HG02852 (cell line): ENCODE measurements around the gene MIER2.
"Not testable (repeated sequence)": the region's sequence is repeated elsewhere in the genome, so short reads cannot be mapped to it uniquely, and the experiment has no call there.

Source experiments
- ATAC-seq: cut with Tn5 transposase; IDR thresholded peaks from one replicate; pipeline ENCODE4 v1.9.1; 2021; ENCODE audit warnings: mild to moderate bottlenecking, moderate library complexity; ENCODE audit not compliant: unreplicated experiment

MIER2 gene

DNA sequence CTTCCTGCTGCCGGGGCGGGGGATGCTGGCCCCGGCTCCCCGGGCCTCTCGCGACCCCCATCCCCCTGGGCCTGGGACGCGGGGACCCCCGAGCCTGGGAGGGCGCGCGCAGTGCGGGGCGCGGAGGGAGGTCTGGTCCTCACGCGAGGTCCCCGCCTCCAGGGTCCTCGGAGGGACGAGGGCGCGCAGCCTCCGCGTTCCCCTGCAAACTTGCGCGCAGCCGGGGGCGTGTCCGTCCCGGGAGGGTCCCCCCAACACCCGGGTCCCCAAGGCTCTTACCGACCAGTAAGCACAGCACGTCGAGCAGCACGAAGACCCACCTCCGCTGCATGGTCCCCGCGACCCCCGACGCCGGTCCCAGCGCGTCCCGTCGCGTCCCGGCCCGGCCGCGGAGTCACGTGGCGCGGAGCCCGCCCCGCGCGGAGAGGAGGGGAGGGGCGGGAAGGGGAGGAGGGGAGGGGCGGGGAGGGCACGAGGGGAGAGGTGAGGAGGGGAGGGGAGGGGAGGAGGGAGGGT is 53.5 kb downstream of the MIER2 start, which contains the start of gene PLPP2:
Gene PLPP2, minus strand, starts transcription at position 398 of the 516 bp plus-strand sequence. Its CDS starts 67 bp downstream, at position 331.
- no peak for ATAC-seq

DNA sequence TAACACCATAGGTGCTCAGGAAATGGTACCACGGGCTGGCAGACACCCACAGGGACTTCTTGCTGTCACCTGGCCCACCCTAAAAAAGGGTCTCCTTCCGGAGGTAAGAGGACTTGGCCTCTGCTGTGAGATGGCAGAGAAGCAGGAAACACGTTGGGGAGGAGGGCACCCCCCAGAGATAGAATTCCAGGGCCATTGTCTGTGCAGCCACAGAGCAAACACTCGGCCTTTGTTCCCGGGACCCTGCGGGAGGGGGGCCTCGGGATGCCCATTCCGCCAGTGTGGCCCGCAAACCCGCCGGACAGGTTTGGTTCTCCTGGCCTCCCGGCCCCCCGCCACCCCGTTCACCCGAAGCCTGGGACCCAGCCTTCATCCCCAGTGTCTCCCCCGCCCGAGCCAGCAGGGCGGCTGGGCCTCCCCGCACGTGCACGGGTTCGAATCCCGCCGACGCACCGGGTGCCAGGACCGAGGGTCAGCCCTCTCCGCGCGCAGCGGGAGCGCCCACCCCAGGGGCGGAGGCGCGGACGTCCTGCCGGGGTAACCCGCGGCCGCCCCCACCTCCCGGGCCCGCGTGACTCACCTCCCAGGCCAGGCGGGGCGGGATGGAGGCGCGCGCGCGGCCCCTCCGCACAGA is 54.1 kb downstream of the MIER2 start:
- ATAC-seq: no peak

DNA sequence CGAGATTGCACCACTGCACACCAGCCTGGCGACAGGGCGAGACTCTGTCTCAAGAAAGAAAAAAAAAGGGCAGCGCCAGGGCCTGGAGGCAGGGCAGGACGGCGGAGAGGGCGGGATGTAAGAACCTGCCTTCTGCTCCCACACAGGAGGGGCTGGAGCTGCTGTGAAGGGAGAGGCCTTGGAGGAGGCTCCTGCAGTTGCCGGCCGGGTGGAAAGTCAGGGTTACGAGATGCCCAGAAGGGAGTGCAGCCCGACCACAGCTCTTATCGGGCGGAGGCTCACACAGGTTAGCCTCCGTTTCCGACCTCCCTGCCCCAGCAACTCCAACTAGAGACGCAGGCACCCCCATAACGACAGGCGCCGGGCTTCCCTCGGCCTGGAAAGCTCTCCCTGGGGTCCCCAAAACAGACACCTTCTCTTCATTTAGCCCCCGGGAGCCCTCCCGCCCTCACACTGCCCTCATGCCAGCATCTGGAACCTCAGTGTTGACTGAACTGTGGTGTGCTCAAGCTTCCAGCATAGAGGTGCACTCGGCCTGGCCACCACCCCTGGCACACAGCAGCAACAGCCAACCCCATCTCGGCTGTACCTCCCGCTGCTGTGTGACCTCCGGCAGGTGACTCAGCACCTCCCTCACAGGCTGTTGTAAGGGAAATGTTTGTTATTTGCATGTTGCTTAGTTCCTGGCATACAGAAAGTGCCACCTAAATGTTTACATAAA is 54.8 kb downstream of the MIER2 start:
- no peak for ATAC-seq

DNA sequence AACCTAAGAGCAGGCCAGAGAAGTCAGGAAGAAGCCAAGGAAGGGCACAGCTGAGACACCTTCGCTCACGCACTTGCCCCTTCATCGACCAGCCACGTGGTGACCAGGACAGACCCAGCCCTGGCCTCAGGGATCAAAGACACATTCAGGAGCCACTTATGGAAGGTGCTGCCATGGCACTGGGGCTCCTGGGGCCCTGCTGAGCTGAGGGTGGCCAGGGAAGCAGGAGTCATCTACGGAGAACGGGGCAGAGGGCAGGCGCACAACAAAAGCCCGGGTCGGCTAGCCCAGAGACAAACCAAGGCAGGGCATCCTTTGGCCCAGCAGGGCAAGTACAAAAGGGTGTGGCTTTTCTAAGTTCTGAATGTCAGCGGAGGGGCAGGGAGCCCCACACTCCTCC is 55.7 kb downstream of the MIER2 start:
- no peak for ATAC-seq

DNA sequence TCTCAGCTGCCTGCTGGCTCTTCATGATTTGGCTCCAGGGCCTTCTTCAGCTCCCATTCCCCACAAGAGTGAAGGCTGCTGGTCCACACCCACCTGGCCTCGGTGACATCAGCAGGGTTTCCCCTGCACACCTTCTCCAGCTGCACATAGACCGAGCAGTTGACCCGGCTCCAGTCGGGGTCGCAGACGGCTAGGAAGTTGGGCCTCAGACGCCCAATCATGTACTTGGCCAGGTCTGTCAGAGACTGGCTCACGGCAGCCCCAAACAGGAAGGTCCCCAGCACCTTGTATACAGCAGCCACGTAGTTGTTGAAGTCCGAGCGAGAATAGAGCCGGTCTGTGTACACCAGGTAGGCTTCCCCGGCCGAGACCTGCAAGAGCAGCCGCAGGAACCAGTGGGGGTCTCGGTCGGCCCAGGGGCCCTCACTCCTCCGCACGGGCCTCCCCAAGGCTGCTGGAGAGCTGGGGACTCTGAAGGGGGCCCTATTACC is 57.2 kb downstream of the MIER2 start:
- ATAC-seq: no peak

DNA sequence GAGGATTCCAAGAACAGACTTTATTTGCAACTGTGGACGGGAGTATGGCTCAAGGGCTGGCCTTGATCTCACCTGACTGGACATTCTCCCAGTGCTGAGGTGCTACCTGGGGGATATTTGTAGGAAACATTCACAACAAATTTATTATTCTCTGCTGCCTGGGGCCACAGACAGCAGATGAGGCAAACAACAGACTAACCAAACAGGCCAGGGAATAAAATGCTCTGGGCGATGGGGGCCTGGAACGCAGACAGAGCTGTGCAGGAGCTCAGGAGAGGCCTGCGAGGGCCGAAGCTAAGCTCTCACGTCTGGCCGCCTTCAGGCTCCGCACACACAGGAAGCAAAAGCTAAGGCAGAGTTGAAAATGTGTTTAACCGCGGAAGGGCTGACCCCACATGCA is 61.2 kb downstream of the MIER2 start:
- ATAC-seq: no peak

DNA sequence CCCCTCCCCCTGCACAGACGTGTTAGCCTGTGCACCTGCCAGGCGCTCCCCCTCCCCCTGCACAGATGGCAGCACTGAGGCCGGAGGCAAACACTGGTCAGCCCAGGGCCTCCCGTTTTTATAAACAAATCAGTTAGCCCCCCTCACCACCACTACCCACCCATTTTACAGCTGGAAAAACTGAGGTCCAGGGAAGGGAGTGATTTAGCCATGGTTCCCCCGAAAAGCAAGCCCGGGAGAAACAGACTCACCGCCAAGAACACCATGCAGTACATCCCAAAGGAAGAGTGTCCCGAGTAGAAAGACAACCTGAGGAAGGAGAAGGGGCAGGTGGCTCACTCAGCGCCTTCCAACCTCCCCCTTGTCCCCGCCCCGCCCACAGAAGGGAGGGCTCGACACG is 62.1 kb downstream of the MIER2 start:
- no peak for ATAC-seq

DNA sequence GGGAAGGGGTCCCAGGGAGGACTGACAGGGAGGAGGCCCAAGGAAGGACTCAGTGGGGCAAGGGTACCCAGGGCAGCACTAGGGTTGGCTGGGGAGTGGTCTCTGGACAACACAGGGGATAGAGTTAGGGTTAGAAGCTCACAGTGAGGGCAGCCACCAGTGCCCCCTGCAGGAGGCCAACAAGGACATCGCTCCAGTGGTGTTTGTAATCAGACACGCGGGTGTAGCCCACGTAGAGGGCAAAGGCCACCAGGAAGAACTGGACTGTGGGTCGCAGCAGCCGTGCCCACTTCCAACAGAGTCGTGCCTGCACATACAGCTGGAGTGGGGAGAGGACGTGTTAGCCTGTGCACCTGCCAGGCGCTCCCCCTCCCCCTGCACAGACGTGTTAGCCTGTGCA is 62.6 kb downstream of the MIER2 start:
- ATAC-seq: no peak

DNA sequence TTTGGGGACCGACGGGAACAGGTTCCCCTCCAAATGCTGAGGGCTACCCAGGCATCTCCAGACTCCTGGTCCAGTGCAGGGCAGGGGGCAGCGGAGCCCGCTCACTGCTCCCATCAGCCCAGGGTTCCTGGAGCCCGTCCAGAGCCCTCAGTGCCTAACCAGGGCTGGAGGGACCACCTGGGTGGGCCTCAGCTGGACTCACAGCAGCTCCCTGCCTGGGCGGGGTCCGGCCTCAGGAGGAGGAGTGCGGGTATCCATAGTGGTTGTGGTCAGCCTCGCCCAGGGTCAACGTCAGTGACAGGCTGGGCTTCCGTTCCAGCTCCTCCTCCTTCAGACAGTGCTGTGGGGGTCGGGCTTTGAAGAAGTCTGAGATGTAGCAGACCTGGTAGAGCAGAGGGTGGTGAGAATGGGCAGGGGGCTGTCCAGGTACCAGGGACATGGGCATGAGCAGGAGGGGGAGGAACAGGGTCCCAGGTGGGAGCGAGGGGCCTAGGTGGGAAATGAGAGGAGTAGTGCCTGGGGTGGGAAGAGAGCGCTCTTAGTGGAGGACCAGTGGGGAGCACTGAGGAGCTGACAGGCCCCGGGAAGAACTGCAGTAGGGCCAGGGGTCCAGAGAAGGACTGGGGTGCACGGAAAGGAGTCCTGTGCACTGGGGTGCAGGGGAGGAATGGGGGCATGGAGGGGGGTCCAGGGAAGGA is 63.3 kb downstream of the MIER2 start:
- no peak for ATAC-seq

DNA sequence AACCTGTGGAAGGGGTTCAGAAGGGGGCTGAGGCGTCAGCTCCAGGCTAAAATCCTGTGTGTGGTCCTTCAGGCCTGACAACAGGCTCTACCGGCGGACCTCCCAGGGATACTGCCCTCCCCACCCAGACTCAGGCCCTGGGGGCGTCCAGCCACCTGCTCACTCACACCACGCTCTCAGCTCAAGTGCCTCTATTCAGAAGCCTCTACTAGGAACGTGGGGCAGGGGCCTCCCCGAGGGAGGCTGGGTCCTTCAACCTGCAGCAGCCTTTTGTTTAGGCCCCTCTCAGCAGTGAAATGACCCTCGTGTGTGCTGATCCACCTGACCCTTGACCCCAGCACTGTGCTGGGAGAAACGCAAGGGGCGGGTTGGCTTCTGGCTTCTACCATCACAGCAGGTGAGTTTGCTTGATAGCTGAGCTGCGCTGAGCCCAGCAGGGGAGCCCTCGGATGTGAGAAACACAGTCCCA is 64.0 kb downstream of the MIER2 start:
- no peak for ATAC-seq

DNA sequence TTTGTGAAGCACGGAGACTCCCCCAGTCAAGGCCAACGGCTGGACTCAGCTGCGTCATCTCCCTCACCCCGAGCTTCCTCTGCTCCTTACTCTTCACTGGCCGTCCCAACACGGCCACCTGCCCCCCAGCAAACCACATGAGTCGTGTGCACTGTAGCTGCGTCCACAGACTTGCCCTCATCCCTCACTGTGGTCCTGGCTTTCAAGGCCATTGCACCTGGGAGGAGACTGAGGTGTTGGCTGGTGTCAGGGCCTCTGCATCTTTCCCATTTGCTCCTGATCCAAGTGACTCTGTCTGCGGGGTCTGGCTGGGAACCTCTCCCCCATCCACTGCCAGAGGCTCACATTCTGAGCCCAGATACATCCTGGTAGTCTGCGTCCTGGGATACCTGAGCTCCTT is 64.9 kb downstream of the MIER2 start:
- no peak for ATAC-seq

DNA sequence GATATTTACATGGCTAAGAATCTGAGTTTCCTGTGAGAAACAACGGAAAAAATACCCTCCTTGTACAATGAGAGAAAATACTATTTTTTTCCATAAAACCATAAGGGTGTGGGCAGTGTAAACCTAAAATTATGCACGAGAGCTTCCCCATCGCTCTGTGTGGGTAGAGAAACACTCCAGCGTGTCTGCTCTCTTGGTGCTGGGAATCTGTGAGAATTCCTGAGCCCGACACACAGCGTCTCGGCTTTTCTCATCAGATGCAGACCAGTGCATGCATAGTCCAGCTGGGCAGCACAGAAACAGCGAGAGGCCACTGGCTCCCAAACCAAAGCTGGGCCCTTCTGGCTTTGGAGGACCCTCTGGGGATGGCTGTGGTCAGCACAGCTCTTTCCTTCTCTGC is 65.4 kb downstream of the MIER2 start:
- no peak for ATAC-seq

DNA sequence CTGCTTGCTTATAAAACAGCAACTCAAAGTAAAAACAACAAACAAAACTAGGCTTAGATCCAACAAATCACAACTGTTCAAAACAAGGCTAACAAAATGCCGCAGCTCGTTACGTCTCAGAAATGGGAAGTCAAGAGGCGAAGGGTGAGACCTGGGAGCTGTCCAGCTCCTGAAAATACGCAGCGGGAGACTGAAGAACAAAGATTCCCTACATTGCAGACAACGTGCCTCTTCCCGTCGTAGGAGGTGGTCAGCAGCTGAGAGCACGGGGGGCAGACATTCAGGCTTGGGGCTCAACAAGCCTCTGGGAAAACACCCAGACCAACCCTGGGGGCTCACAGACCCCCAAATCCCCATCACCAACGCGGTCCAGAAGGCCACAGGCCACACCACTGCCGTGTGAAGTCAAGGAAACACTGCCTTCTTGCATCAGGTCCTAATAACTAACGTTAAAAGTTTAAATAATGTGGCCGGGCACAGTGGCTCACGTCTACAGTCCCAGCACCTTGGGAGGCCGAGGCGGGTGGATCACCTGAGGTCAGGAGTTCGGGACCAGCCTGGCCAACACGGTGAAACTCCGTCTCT is 66.9 kb downstream of the MIER2 start:
- ATAC-seq: no peak

DNA sequence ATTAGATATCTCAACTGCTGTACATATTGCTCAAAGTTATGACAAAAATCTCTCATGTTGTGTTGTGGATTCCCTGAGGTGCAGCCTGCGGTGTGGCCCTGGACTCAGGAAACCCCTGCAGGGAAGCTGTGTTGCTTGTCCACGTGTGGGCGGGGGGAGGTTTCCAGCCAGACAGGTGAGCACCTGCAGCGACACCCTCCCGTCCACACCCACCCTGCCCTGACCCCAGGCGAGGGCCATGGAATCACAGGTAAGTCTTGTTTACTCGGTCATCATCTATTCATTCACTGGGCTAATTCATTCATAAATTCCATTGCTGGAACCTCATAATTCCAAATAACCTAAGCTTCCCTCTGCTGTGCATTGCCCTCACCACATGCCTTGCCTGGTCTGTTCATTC is 67.5 kb downstream of the MIER2 start:
- no peak for ATAC-seq

DNA sequence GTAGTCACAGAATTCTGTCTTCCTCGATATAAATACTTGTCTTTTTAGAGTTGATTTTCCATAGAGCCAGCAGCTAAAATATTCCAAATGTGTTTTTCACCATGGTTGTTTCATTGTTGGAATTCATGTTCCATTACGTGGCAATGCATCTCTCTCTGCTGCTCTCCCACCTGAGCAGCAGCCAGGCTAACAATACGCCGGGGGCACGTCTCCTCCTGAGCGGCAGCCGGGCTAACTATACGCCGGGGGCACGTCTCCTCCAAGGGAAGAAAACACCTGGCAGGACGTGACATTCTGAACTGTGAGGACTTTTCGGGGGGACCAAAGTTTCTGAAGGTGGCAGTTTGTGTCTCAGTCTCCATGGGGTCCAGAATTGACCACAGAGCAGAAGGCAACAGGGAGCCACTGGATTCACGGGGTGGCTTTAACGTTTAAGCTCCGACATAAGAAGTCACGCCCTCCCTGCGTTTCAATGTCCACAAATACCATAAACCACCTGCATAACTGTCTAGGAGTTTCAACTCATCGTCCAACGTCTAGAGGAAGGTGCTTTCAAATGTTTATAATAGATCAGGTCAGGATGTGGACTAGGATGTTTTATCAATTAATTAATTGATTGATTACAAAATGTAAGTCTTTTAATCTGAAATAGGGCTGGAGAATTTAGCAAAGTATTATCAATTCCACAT is 68.5 kb downstream of the MIER2 start:
- ATAC-seq: no peak

DNA sequence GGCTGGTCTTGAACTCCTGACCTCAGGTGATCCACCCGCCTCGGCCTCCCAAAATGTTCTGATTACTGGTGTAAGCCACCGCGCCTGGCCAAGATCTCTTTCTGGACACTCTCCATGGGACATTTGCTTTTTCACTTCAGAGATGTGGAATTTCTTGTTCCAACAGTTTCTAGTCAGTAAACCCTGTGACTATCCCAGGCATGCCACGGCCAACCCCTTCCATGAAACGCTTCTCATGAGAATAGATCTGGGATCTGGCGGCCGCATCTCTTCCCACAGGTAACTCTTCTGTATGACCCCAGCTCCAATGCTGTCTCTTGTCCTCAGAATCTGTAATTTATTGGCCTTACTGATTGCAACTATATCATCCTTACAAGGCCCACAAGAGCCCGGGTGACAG is 69.6 kb downstream of the MIER2 start:
- no peak for ATAC-seq

DNA sequence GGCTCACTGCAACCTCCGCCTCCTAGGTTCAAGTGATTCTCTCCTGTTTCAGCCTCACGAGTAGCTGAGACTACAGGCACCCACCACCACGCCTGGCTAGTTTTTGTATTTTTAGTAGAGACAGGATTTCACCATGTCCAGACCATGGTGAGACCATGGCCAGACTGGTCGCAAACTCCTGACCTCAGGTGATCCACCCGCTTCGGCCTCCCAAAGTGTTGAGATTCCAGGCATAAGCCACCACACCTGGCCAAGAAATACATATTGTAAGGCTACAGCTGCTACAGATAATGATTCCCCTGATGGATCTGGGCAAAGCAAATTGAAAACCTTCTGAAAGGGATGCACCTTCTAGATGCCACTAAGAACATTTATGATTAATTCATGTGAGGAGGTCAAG is 71.2 kb downstream of the MIER2 start:
- no peak for ATAC-seq

DNA sequence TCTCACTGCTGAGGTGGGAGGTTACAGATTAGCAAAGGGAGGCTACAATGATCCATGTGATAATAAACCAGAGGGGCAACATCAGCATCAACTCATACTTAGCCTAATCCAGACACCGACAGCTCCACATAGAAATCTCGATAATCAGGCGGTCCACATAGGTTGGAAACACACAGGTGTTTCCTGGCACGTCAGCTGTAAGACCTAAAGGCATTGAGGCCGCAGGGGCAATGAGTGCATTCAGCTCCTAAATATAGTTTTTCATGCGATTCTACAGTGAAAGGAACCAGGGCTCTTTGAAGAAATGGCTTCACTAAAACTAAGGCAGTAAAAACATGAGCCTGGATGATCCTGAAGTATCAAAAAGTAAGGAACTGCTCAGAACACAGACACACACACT is 72.7 kb downstream of the MIER2 start:
- ATAC-seq: no peak

DNA sequence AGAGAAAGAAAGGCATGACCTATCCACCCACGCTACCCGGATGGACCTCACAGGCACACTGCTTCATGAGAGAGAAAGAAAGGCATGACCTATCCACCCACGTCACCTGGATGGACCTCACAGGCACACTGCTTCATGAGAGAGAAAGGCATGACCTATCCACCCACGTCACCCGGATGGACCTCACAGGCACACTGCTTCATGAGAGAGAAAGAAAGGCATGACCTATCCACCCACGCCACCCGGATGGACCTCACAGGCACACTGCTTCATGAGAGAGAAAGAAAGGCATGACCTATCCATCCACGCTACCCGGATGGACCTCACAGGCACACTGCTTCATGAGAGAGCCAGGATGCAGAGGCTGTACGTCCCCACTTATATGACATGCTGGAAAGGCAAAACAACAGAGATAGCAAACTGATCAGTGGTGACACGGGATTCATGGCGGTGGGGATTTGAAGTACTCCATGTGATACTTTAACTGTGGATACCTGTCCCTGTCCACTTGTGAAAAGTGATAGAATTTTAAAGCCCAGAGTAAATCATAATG is 73.8 kb downstream of the MIER2 start:
- ATAC-seq: not testable (repeated sequence)

DNA sequence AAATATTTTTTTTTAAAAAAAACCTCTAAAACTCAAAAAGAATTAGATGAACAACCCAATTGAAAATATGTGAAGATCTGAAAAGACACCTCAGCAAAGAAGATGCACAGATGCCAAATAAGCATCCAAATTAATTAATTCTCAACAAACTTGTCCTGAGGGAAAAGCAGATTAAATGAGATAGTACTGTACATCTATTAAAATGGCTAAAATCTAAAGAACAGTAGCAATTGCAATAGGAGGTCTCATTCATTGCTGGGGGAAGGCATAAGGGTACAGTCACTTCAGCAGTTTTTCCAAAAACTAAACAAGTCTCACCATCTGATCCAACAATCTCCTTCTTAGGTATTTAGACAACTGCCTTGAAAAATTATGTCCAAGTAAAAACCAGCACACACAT is 75.4 kb downstream of the MIER2 start:
- no peak for ATAC-seq
